Measurements from ENCODE around the gene EXTL2.

- no peak for TF ChIP-seq CREB5 (CRISPR knock-in tag; IDR thresholded peaks at IDR 0.05)
- TF ChIP-seq POLR2A (conservative IDR thresholded peaks at IDR 0.05), result no peak
- TF ChIP-seq BACH1 (tag; IDR thresholded peaks at IDR 0.05), result no peak
- no peak for TF ChIP-seq ZNF589 (CRISPR knock-in tag; IDR thresholded peaks at IDR 0.05; ENCODE audit: low read depth)
- TF ChIP-seq POLR2AphosphoS5 (IDR thresholded peaks at IDR 0.05; ENCODE audit: control insufficient read depth, insufficient read depth, low read depth, low read length), result no peak
Observed at GRCh38 chr1:100927276-100927675, 32.6 kb upstream of the EXTL2 start.
